ENCODE measurements around the gene NBPF20.
"Not testable (repeated sequence)": the region's sequence is repeated elsewhere in the genome, so short reads cannot be mapped to it uniquely, and the experiment has no call there.

The NBPF20 gene

GRCh38 chr1:145425436-145426029, at the start of gene NBPF20:
TSS of gene NBPF20 (minus strand) at chr1:145425603. CDS start at chr1:145405272, 20,331 bp downstream.
- peak; percentile 84 for DNase-seq (ENCODE audit: low spot score)

GRCh38 chr1:145474837-145475368, 49.5 kb upstream of the NBPF20 start:
- DNase-seq (ENCODE audit: low spot score): not testable (repeated sequence)

GRCh38 chr1:145472731-145473130, 47.3 kb upstream of the NBPF20 start:
- DNase-seq (ENCODE audit: low spot score): not testable (repeated sequence)

GRCh38 chr1:145471365-145471764, 46.0 kb upstream of the NBPF20 start:
- not testable (repeated sequence) for DNase-seq (ENCODE audit: low spot score)

GRCh38 chr1:145465405-145466144, 40.2 kb upstream of the NBPF20 start:
- not testable (repeated sequence) for DNase-seq (ENCODE audit: low spot score)

- DNase-seq (ENCODE audit: low spot score): not testable (repeated sequence)
Observed at GRCh38 chr1:145464708-145465336, 39.4 kb upstream of the NBPF20 start.

GRCh38 chr1:145464017-145464416, 38.6 kb upstream of the NBPF20 start:
- not testable (repeated sequence) for DNase-seq (ENCODE audit: low spot score)

- DNase-seq (ENCODE audit: low spot score): not testable (repeated sequence)
Observed at GRCh38 chr1:145460684-145461083, 35.3 kb upstream of the NBPF20 start.

GRCh38 chr1:145460048-145460447, 34.6 kb upstream of the NBPF20 start:
- DNase-seq (ENCODE audit: low spot score): not testable (repeated sequence)

GRCh38 chr1:145459591-145459990, 34.2 kb upstream of the NBPF20 start:
- not testable (repeated sequence) for DNase-seq (ENCODE audit: low spot score)

GRCh38 chr1:145459063-145459462, 33.7 kb upstream of the NBPF20 start:
- DNase-seq (ENCODE audit: low spot score): not testable (repeated sequence)

- not testable (repeated sequence) for DNase-seq (ENCODE audit: low spot score)
Observed at GRCh38 chr1:145454824-145455177, 29.4 kb upstream of the NBPF20 start.

- DNase-seq (ENCODE audit: low spot score): not testable (repeated sequence)
Observed at GRCh38 chr1:145453873-145454823, 28.7 kb upstream of the NBPF20 start.

- not testable (repeated sequence) for DNase-seq (ENCODE audit: low spot score)
Observed at GRCh38 chr1:145452506-145452905, 27.1 kb upstream of the NBPF20 start.

GRCh38 chr1:145451914-145452313, 26.5 kb upstream of the NBPF20 start:
- DNase-seq (ENCODE audit: low spot score): not testable (repeated sequence)

- not testable (repeated sequence) for DNase-seq (ENCODE audit: low spot score)
Observed at GRCh38 chr1:145445219-145445618, 19.8 kb upstream of the NBPF20 start.

GRCh38 chr1:145442340-145442739, 16.9 kb upstream of the NBPF20 start:
- not testable (repeated sequence) for DNase-seq (ENCODE audit: low spot score)

- DNase-seq (ENCODE audit: low spot score): not testable (repeated sequence)
Observed at GRCh38 chr1:145431363-145432256, 6.2 kb upstream of the NBPF20 start.

GRCh38 chr1:145430830-145431229, 5.4 kb upstream of the NBPF20 start:
- not testable (repeated sequence) for DNase-seq (ENCODE audit: low spot score)

- DNase-seq (ENCODE audit: low spot score): not testable (repeated sequence)
Observed at GRCh38 chr1:145429329-145429728, 3.9 kb upstream of the NBPF20 start.
